ENCODE results near the gene TEX48.

The TEX48 gene, protein sequence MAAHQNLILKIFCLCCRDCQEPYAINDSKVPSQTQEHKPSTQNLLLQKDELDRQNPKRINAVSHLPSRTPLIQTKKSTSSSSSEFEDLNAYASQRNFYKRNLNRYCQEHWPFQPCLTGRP

DNA sequence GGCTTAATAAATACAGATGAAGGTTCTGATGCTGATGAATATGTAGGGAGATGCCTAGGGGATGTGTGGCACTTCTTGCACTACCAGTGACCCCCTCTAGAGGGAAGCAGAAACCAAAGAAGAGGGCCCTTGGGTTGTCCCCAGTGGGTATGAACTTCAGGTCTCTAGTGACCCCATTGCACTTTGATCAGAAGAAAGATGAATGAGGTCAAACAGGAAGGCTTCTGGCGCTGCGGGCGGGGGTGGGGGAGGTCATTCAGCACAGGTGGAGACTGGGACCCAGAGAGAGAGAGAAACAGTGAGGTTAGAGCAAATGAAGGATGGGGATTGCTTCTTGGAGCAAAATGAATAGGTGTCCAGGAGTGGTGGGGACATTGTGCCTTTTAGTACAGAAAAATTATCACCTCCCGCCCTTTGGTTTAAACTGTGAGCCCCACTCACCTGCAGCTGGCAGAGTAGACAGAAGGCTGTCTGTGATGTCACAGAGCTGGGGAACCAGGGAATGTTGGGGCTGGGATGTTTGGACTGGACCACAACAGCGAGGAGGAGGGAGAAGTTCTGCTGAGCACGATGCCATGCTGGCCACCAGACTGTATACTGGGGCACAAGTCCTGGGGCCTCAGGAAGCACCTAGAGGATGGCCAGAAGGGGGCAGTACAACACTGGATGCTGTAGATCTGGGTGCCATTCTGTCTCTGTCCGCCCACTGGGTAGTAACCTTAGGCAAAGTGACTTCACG, at the start of gene TEX48:
TSS of gene TEX48 (minus strand) at position 599 of the 739 bp plus-strand sequence. CDS start 10,469 bp downstream, outside the sequence.
- TF ChIP-seq GATA1 (IDR thresholded peaks at IDR 0.05; ENCODE audit: low read depth, low read length) (no peak), POLR2A (IDR thresholded peaks at IDR 0.05; ENCODE audit: low read length) (no peak)
- peak; percentile 82 to 86 for DNase-seq

DNA sequence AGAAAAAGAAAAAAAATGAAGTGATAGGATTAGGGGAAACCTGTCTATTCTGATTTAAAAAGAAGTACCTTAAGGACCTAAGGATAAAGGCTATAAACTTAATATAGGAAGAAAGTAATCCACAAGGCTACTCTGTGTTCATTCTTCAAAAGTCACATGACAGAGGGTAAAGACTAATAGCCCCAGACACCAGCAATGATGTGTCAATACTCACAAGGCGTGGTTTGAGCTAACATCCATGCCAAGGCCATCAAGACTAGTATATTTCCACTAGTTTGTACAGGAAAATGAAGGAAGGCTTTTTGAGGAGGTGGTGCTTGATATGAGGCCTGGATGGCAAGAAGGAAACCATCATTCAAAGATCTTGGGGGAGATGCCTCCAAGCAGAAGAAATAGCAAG, 49.7 kb upstream of the TEX48 start:
- no peak for DNase-seq
- TF ChIP-seq POLR2A (IDR thresholded peaks at IDR 0.05; ENCODE audit: low read length) (no peak), GATA1 (IDR thresholded peaks at IDR 0.05; ENCODE audit: low read depth, low read length) (no peak)

DNA sequence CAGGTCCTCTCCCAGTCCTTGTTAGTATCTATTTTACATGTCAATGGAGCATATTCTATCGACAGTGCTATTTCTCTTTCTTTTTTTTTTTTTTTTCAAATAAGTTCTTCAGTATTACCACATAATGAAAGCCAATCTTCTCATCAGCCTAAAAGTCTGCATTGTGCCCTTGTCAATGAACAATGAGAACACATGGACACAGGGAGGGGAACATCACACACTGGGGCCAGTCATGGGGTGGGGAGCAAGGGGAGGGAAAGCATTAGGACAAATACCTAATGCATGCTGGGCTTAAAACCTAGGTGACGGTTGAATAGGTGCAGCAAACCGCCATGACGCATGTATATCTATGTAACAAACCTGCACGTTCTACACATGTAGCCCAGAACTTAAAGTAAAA, 47.7 kb upstream of the TEX48 start:
- TF ChIP-seq GATA1 (IDR thresholded peaks at IDR 0.05; ENCODE audit: low read depth, low read length) (no peak), POLR2A (IDR thresholded peaks at IDR 0.05; ENCODE audit: low read length) (no peak)
- DNase-seq, result no peak

DNA sequence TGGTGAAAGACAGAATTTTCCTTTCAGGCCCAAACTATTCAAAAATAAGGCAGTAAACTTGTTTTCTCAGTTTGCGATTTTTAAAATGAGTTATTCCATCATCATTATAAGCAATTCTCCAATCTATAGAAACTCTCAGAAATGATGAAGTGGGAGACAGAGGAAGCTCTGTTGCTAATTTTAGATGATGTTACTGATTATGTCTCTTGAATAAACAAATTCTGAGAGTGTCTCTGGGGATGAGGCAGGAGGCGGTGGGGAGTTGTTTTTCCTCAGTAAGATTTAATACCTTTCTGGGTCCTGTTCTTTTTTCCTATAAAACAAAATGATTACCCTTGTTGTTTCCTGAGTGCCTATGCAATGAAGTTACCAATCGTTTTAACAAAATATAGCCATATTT, 43.9 kb upstream of the TEX48 start:
- no peak for DNase-seq
- no peak for TF ChIP-seq POLR2A (IDR thresholded peaks at IDR 0.05; ENCODE audit: low read length)
- no peak for TF ChIP-seq GATA1 (IDR thresholded peaks at IDR 0.05; ENCODE audit: low read depth, low read length)

DNA sequence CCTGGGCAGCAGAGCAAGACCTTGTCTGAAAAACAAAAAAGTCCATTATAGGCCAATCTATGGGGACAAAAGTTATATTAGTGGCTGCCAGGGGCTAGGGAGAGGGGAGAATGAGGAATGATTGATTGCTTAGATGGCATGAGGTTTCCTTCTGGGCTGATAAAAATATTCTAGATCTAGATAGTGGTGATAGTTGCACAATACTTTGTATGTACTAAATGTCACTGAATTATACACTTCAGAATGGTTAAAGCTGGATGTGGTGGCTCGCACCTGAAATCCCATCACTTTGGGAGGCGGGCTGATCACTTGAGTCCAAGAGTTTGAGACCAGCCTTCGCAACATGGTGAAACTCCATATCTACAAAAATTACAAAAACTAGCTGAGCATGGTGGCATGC, 42.8 kb upstream of the TEX48 start:
- no peak for DNase-seq
- no peak for TF ChIP-seq POLR2A (IDR thresholded peaks at IDR 0.05; ENCODE audit: low read length)
- no peak for TF ChIP-seq GATA1 (IDR thresholded peaks at IDR 0.05; ENCODE audit: low read depth, low read length)

DNA sequence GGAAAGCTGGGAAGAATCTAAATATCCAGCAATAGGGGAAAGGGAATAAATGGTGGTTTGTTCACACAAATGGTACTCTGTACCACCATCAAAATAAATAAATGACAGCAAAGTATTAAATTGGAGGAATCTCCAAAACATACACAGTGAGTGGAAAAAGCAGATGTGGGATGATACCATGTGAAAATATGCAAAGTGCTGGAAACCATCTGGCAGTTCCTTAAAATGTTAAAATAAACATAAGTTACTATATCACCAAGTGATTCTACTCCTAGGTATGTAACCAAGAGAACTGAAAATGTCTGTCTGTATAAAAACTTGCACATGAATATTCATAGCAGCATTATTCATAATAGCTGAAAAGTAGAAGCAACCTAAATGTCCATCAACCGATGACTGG, 41.9 kb upstream of the TEX48 start:
- no peak for DNase-seq

DNA sequence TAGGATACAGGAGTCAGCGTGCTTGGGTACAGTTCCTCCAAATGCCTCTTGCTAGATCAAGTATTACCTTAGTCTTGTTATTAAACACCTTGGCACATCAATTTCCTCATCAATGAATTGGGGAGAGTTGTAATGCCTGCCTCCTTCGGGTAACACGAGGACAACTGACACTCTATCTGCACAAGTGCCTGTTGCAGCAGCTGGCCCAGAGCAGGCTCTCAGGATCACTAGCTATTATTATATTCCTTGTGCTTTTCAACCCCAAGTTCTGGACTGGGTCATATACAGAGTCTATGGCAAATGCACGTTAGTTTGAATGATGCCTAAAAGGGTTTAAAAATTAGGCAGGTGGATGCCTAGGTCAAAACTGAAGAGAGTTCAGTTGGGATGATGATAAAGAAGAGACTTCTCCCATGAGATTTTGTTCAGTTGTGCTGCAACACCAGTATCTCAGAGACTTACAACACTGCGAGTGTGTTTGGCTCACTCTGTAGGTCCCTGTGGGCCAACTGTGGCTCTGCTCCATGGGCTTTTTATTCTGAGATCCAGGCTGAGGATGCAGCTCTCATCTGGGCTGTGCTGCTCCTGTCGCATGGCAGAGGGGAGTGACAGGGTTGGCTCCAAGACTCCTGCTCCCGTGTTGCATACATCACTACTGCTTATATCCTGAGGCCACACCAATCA, 41.1 kb upstream of the TEX48 start:
- no peak for DNase-seq
- TF ChIP-seq POLR2A (IDR thresholded peaks at IDR 0.05; ENCODE audit: low read length) (no peak), GATA1 (IDR thresholded peaks at IDR 0.05; ENCODE audit: low read depth, low read length) (no peak)

More for the DNA sequence above, 41.9 kb upstream of the TEX48 start:
- TF ChIP-seq GATA1 (IDR thresholded peaks at IDR 0.05; ENCODE audit: low read depth, low read length) (no peak), POLR2A (IDR thresholded peaks at IDR 0.05; ENCODE audit: low read length) (no peak)

DNA sequence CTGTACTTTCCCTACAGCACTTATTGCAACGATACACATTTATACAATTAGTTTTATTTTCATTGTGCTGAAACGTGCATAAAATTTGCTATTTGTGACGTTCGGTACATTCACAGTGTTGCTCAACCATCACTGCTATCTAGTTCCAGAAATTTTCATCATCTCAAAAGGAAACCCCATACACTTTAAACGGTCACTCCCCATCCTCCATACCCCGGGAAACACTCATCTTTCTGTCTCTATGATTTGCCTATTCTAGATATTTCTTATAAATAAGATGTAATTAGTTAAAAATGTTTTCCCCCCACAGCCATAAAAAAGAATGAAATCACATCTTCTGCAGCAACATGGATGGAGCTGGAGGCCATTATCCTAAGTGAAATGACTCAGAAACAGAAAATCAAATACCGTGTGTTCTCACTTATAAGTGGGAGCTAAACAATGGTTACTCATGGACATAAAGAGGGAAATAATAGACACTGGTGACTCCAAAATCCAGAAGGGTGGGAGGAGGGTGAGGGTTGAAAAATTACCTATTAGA, 40.2 kb upstream of the TEX48 start:
- DNase-seq, result no peak
- no peak for TF ChIP-seq POLR2A (IDR thresholded peaks at IDR 0.05; ENCODE audit: low read length)
- TF ChIP-seq GATA1 (IDR thresholded peaks at IDR 0.05; ENCODE audit: low read depth, low read length), result no peak

DNA sequence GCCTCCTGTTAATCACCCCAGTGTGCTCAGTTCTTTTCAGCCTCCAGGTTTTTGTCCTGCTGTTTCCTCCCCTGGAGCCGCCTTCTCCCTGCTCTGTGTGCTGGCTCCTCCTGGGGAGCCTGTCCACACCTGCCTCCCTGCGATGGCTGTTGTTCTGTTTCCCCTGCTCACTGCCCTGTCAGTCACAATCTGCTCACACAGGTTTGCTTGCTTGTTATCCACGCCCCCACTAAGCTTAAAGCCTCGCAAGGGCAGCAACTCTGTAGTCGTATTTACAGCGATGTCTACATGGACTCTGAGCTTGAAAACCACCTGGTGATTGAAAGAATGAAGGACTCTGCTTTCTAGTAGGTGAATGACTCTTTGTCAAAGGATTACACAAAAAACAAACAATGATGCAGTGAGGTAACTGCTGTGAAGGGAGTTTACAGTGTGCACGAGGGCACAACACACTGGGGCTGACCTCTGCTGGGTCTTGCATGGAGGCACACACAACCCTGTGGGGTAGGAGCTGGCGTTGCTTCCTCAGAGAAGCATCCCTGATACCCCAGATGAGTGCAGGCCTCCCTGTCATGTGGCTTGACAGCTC, 39.6 kb upstream of the TEX48 start:
- DNase-seq, result no peak
- TF ChIP-seq POLR2A (IDR thresholded peaks at IDR 0.05; ENCODE audit: low read length) (no peak), GATA1 (IDR thresholded peaks at IDR 0.05; ENCODE audit: low read depth, low read length) (no peak)

DNA sequence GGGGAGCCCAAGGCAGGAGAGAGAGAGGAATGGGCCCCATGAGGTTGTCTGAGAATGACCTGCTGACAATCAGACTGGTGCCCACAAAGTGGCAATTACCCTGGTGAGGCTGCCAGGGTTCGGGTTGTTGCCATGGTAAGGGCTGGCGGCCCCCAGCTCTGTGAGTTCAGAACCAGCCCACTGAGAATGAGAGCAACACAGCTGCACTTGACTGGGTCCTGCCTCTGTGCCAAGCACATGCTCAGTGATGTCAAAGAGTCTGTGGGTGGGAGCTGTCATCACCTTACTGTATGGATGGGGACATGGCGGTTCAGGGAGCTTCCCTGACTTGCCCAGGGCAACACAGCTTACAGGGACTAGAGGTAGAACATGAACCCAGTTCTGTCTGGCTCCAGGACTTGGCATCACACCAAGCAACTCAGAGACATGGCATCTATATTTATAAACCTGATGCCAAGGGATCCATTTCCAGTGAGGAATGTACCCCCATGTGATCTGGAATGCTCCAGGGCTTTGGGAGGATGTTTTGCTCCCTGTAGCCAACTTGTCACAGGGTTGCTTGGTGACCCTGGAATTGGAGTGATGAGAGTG, 38.2 kb upstream of the TEX48 start:
- no peak for DNase-seq
- TF ChIP-seq POLR2A (IDR thresholded peaks at IDR 0.05; ENCODE audit: low read length), result no peak
- TF ChIP-seq GATA1 (IDR thresholded peaks at IDR 0.05; ENCODE audit: low read depth, low read length), result no peak

DNA sequence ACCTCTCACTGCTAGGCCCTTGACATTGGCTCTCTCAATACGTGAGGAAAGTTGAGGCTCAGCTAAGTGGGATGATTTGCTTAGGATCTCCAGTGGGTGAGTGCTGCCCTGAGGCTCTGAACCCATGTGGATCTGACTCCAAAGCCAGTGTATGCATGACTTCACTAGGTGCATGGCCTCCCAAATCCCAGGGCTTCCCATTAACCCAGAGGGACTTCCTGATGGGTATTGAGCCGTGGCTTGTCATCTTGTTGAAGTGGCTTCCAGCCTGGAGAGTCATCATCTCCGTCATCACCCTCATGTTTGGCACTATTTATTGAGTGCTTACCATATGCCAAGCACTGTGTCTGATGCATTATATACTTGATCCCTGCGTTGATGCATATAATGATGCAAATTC, 37.3 kb upstream of the TEX48 start:
- TF ChIP-seq GATA1 (IDR thresholded peaks at IDR 0.05; ENCODE audit: low read depth, low read length) (no peak), POLR2A (IDR thresholded peaks at IDR 0.05; ENCODE audit: low read length) (no peak)
- DNase-seq, result no peak

DNA sequence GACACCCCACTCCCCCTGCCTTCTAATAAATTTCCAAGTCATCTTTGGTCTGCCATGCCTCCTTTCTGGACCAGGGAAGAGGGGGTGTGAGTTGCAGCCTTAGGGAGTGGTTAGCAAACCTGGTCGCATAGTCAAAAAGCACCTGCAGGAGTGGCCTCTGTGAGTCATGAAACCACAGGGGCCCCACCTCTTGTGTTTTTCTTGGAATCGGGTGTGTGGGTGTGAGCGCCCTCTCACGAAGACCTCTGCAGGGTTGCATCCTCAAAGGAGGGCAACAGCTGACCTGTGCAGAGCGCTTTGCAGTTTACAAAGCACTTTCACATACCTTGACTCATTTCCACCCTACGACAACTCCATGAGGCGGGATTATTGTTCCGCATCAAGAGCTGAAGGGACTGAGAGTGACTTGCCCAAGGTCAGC, 36.8 kb upstream of the TEX48 start:
- no peak for TF ChIP-seq POLR2A (IDR thresholded peaks at IDR 0.05; ENCODE audit: low read length)
- no peak for TF ChIP-seq GATA1 (IDR thresholded peaks at IDR 0.05; ENCODE audit: low read depth, low read length)
- DNase-seq, result no peak

DNA sequence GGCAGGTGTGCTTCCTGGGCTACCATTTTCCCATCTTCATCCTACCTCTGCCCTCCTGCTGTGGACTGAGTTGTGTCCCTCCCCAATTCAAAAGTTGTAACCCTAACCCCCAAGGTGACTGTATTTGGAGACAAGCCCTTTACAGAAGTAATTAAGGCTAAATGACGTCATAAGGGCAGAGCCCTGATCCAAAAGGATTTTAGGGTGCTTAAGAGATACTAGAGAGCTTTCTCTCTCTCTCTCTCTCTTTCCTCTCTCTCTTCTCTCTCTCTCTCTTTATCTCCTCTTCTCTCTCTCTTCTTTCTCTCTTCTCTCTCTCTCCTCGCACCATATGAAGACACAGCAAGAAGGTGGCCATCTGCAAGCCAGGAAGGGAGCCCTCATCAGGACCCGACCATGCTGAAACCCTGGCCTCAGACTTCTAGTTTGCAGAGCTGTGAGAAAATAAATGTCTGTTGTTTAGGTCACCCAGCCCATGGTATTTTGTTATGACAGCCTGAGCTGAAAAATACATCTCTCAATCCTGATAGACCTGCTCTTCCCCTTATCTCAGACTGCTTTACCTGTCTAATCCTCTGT, 36.0 kb upstream of the TEX48 start:
- no peak for TF ChIP-seq GATA1 (IDR thresholded peaks at IDR 0.05; ENCODE audit: low read depth, low read length)
- no peak for TF ChIP-seq POLR2A (IDR thresholded peaks at IDR 0.05; ENCODE audit: low read length)
- DNase-seq, result no peak

Measured in erythroblast (primary cell).